Activated CD4-positive, CD25-positive, alpha-beta regulatory T cell treated with anti-CD3 and anti-CD28 coated beads, Interleukin-2, amount 50 U/mL, for 72 hours (primary cell): ENCODE data around the gene NDUFB7.
A peak's percentile ranks its signal among the peaks of the same experiment; 100 is the strongest.
"Not testable (repeated sequence)": the region's sequence is repeated elsewhere in the genome, so short reads cannot be mapped to it uniquely, and the experiment has no call there.

Experiments used
- DNase-seq: peaks from one replicate; pipeline ENCODE4 v3.0.0; 2021

NDUFB7 gene

DNA sequence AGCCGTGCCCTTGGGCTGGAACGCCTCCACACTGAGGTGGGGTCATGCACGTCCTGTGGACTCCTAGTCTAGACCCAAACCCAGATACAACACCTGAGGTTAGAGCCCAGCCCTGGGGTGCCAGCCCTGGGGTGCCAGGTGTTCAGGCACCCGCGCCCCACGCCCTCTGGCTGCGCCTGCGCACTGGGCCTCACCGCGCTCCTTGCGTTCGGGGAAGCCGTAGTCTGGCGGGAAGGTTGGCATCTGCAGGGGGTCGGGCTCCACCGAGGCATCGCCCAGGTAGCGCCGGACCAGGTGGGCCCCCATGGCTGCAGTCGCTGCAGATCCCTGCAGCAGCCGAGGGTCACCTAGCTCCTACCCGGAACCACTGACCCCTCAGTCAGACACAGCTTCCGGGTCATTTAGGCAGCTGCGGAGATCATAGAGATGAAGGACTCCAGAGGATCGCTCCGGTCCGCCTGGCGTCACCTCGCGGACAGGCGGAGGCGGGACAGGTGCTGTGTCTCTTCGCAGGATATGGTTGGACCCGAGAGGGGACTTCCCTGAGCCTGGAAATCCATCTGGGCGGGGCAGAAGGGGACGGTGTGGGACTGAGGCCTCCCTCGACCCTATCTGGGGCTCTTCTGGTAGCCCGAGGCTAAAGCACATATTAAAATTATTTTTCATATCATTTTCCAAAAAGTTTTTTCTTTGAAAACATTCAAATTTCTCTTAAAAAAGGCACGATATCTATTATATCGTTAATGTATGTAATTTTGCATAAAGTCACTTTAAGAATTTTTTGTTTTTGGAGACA, at the start of gene NDUFB7:
Gene NDUFB7 (minus strand): TSS at position 372 of the 796 bp plus-strand sequence. CDS start 66 bp downstream, at position 306.
- peak; percentile 86 for DNase-seq

- no peak for DNase-seq
Measured at GRCh38 chr19:14619404-14619803, 47.5 kb upstream of the NDUFB7 start.

DNA sequence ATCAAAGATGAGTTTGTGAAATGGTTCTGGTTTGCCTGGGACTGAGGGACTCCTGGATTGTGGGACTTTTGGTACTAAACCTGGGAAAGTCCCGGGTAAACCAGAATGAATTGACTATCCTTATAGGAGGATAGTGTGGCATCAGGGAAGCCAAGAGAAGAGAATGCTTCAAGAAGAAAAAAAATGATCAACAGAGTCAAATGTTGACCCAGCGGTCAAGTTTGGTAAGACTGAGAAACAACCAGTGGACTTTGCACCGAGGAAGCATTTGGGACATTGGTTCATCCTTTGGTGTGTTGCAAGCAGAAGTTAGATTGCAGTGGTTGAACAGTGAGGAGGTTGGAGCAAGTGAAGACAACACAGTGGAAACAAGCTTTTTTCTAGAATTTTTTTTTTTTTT, 44.5 kb upstream of the NDUFB7 start:
- no peak for DNase-seq

DNA sequence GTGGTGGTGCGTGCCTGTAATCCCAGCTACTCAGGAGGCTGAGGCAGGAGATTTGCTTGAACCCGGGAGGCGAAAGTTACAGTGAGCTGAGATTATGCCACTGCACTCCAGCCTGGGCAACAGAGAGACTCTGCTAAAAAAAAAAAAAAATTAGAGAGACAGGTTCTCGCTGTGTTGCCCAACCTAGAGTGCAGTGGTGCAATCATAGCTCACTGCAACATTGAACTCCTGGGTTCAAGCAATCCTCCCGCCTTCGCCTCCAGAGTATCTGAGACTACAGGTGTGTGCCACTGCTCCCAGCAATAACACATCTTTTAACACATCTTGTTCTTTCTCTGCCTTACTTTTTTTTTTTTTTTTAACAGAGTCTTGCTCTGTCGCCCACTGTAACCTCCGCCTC, 43.8 kb upstream of the NDUFB7 start:
- DNase-seq, result no peak

DNA sequence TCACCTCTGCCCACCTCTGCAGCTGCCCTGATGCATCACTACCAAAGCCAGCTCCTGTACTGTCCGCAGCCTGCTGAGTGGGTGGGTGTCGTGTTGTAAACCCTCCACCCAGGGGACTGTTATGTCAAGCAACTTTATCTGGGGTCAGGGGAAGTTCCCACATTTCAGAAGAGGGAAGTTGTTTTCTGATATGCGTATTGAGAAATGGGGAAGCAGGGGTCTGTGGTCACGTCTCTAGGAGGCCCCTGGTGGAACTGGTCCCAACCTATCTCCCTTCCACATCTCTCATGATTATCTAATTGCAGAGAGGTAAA, 42.2 kb upstream of the NDUFB7 start:
- DNase-seq, result no peak

GRCh38 chr19:14613399-14614098, 41.7 kb upstream of the NDUFB7 start:
- not testable (repeated sequence) for DNase-seq

DNA sequence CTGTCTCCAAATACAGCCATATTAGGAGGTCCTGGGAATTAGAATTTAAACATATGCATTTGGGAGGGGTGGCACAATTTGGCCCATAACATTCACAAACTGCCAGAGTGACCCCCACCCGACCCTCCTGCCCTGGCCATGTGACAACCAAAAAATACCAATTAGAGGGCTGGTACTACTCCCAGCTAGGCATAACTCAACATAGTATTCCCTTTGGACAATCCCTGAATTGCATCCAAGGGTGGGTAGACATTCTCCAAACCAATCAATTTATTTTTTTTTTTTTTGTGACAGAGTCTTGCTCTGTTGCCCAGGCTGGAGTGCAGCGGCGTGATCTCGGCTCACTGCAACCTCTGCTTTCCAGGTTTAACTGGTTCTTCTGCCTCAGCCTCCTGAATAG, 40.8 kb upstream of the NDUFB7 start:
- DNase-seq, result no peak

- DNase-seq, result not testable (repeated sequence)
Measured at GRCh38 chr19:14612242-14612641, 40.4 kb upstream of the NDUFB7 start.

- DNase-seq, result no peak
Measured at GRCh38 chr19:14611051-14611450, 39.2 kb upstream of the NDUFB7 start.

DNA sequence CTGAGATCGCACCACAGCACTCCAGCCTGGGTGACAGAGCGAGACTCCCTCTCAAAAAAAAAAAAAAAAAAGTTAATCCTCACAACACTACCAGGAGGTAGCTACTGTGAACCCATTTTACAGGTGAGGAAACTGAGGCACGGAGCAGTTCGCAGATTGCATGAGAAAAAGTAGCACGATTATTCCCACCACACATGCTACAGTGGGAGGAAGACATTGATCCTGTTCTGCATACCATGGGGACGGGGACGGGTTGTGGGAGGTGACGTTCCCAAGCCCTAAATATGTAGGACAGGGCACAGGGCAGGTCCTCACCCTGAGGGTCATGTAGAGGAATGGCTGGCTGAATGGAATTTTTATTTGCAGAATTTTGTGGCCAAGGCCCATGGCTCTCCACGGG, 34.8 kb upstream of the NDUFB7 start:
- DNase-seq, result no peak

- no peak for DNase-seq
Measured at GRCh38 chr19:14603990-14604387, 32.1 kb upstream of the NDUFB7 start.

- no peak for DNase-seq
Measured at GRCh38 chr19:14599548-14600147, 27.8 kb upstream of the NDUFB7 start.

DNA sequence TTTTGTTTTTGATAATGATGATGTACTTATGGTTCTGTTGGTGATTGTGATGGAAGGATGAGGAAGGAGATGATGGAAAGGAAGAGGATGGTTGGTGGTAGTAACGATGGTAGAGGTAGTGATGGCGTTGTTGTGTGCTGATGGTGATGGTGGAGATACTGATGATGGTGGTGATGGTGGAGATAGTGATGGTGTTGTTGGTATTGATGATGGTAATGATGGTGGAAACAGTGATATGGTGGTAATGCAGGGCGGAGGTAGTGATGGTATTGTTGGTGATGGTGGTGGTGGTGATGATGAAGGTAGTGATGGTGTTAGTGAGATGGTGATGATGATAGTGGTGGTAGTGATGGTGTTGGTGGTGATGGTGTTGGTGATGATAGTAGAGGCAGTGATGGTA, 23.7 kb upstream of the NDUFB7 start:
- no peak for DNase-seq

GRCh38 chr19:14589433-14589832, 17.6 kb upstream of the NDUFB7 start:
- DNase-seq, result not testable (repeated sequence)

DNA sequence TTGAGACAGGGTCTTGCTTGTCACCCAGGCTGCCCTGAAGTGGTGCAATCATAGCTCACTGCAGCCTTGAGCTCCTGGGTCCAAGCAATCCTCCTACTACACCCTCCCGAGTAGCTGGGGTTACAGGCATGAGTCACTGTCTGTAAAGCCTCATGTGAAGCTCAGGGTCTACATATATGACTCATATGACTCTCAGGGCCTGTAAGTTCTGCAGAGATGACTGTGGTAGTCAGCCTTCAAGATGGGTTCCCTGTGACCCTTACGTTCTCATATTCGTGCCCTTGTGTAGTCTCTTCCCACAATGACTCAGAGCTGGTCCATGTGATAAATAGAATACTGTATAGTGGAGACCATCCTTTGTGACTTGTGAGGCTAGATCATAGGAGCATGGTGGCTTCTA, 13.3 kb upstream of the NDUFB7 start:
- not testable (repeated sequence) for DNase-seq

- not testable (repeated sequence) for DNase-seq
Measured at GRCh38 chr19:14584372-14584771, 12.5 kb upstream of the NDUFB7 start.

GRCh38 chr19:14582894-14583340, 11.1 kb upstream of the NDUFB7 start, which contains the start of gene CLEC17A:
Gene CLEC17A, plus strand, starts transcription at chr19:14583084. Its CDS starts 77 bp downstream, at chr19:14583161.
- DNase-seq, result no peak

- peak; percentile 56 for DNase-seq
Measured at GRCh38 chr19:14580623-14581237, 8.9 kb upstream of the NDUFB7 start.

DNA sequence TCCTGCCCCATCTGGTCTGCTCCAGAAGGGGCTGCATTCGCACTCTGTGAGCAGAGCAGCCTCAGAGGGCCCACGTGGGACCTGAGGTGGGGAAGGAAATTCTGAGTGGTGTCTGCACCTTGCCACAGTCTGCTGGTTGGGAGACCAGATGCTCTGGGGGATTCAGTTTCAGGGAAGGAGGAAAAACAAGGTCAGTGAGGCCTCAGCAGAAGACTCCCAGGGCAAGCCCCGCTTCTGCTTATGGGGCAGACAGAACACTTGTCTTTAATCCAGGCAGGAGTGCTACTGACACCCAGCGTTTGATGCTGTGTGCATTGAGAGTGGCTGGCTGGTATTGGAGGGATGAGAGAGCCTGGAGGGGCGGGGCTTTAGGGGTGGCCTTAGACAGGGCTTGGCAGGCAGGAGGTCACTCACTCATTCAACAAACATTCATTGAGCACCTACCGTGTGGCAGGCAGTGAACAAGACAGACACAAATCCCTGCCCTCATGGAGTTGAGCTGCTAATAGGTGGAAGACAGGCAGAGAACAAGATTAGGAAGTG, 6.1 kb upstream of the NDUFB7 start:
- DNase-seq, result no peak

DNA sequence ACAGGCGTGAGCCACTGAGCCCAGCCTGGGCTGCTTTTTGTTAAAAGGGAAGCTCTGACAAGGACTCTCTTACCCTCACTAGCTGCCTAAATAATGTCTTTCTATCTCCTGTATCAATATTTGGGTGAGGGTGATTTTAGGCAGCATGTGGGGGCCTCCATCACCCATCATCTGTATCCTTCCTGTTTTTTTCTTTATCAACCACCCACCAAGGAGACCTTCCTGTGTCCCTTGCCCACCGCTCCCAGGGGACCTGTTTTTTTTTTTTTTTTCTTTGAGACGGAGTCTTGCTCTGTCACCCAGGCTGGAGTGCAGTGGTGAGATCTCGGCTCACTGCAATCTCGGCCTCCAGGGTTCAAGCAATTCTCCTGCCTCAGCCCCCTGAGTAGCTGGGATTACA, 5.4 kb upstream of the NDUFB7 start:
- DNase-seq, result no peak

GRCh38 chr19:14576363-14576762, 4.5 kb upstream of the NDUFB7 start:
- DNase-seq, result no peak

- no peak for DNase-seq
Measured at GRCh38 chr19:14575428-14575980, 3.6 kb upstream of the NDUFB7 start.
